ENCODE measurements around the gene UBB. TPM values are rescaled to one million over a fixed set of nuclear protein-coding genes. Genes with fewer than 3 reads are reported as not detected.

Gene UBB
- total RNA-seq, 1 experiment from 2014 or later, result 1,609 TPM

GRCh38 chr17:16371742-16372141 is 9.1 kb upstream of the UBB start:
- no peaks in the 10 kb centered on the region for H3K79me1 ChIP-seq (ENCODE audit: insufficient read depth, low read depth, low read length, poor library complexity, severe bottlenecking)
- H3K18ac ChIP-seq (ENCODE audit: insufficient read length, low read depth, low read length), result no peak overlapping the region
- H2BK5ac ChIP-seq (ENCODE audit: insufficient read length, low read length), result no peak overlapping the region
- no peak overlapping the region for H3K4me3 Mint-ChIP-seq
- H2BK20ac ChIP-seq (ENCODE audit: low read depth, low read length, poor library complexity, severe bottlenecking), result no peak overlapping the region
- no peak overlapping the region for H3K27ac Mint-ChIP-seq
- no peak overlapping the region for H3K23ac ChIP-seq (ENCODE audit: insufficient read length, low read depth, low read length)
- no peak overlapping the region for H3K4ac ChIP-seq (ENCODE audit: low read depth, low read length)
- TF ChIP-seq, protein P1, sequence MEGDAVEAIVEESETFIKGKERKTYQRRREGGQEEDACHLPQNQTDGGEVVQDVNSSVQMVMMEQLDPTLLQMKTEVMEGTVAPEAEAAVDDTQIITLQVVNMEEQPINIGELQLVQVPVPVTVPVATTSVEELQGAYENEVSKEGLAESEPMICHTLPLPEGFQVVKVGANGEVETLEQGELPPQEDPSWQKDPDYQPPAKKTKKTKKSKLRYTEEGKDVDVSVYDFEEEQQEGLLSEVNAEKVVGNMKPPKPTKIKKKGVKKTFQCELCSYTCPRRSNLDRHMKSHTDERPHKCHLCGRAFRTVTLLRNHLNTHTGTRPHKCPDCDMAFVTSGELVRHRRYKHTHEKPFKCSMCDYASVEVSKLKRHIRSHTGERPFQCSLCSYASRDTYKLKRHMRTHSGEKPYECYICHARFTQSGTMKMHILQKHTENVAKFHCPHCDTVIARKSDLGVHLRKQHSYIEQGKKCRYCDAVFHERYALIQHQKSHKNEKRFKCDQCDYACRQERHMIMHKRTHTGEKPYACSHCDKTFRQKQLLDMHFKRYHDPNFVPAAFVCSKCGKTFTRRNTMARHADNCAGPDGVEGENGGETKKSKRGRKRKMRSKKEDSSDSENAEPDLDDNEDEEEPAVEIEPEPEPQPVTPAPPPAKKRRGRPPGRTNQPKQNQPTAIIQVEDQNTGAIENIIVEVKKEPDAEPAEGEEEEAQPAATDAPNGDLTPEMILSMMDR (conservative IDR thresholded peaks at IDR 0.05), result no peak
- H2AK5ac ChIP-seq (ENCODE audit: insufficient read length, low read length), result no peak overlapping the region
- no peaks in the 10 kb centered on the region for H3K9me3 Mint-ChIP-seq
- no peaks in the 10 kb centered on the region for H3K23me2 ChIP-seq (ENCODE audit: insufficient read length, low read depth, low read length, poor library complexity, severe bottlenecking)
- no peak overlapping the region for H3K56ac ChIP-seq (ENCODE audit: insufficient read length, low read depth, low read length)
- H4K91ac ChIP-seq (ENCODE audit: insufficient read length, low read depth, low read length), result no peak overlapping the region
- DNase-seq, result no peak
- H3K14ac ChIP-seq (ENCODE audit: insufficient read depth, low read length), result no peak overlapping the region
- no peak overlapping the region for H4K5ac ChIP-seq (ENCODE audit: insufficient read length, low read depth, low read length)
- H3K27ac ChIP-seq (ENCODE audit: insufficient read length, low read depth, low read length), result no peak overlapping the region
- no peak overlapping the region for H3K9ac ChIP-seq (ENCODE audit: extremely low read depth, insufficient read length, low read length)
- H3K9me3 ChIP-seq (ENCODE audit: control insufficient read depth, low read depth, low read length), result no peaks in the 10 kb centered on the region
- no peak overlapping the region for H2BK15ac ChIP-seq (ENCODE audit: low read depth, low read length)
- no peak overlapping the region for H2BK120ac ChIP-seq (ENCODE audit: low read depth, low read length, poor library complexity, severe bottlenecking)
- H2BK12ac ChIP-seq (ENCODE audit: insufficient read length, low read depth, low read length), result no peak overlapping the region
- no peaks in the 10 kb centered on the region for H3K36me3 Mint-ChIP-seq (ENCODE audit: insufficient read depth in 1 of 3, low read depth in 3 of 3)
- H3K4me2 ChIP-seq (ENCODE audit: insufficient read depth, insufficient read length, low read length), result no peak overlapping the region
- H4K8ac ChIP-seq (replicated peaks; ENCODE audit: insufficient read length, low read depth, low read length), result no peak overlapping the region
- no peaks in the 10 kb centered on the region; the same call in 1 of the 2 replicates for H3K27me3 Mint-ChIP-seq (ENCODE audit: low read depth)
- H3K27me3 ChIP-seq (ENCODE audit: insufficient read depth, low read length), result no peaks in the 10 kb centered on the region
- no peak overlapping the region for H2AFZ ChIP-seq (ENCODE audit: low read length)
- H3K4me1 Mint-ChIP-seq, result no peaks in the 10 kb centered on the region
- no peaks in the 10 kb centered on the region for H3K4me1 ChIP-seq (ENCODE audit: insufficient read depth, low read length)
- H4K20me1 ChIP-seq (ENCODE audit: control insufficient read depth, insufficient read depth, insufficient read length), result no peaks in the 10 kb centered on the region
- no peak overlapping the region for H3T11ph ChIP-seq (ENCODE audit: low read length)
- WGBS (ENCODE audit: extremely low coverage, insufficient read length, low lambda C conversion rate), result no CpG with 5 or more reads among the region's 5 CpGs
- no peaks in the 10 kb centered on the region for H3K79me2 ChIP-seq (ENCODE audit: insufficient read depth, low read length)
